Sigmoid colon (tissue), 7 donors: ENCODE data around the gene HSPA1L. TPM values are rescaled to one million over a fixed set of nuclear protein-coding genes. Genes with fewer than 3 reads are reported as not detected.

Experiments
- DNase-seq: peaks from one replicate; pipeline ENCODE4 v3.0.0-alpha.2; 2019
- H3K27ac ChIP-seq, 4 donors: fragments of 200-600 bp; sonication (generic); one replicate each; pipeline ENCODE4 v1.5.1; 2016 to 2019; ENCODE audit warnings: mild to moderate bottlenecking in 1 of 4
- H3K27me3 ChIP-seq, 3 donors: fragments of 200-600 bp; sonication (generic); one replicate each; pipeline ENCODE4 v1.5.1; 2019; ENCODE audit warnings: mild to moderate bottlenecking in 1 of 3
- H3K36me3 ChIP-seq, 4 donors: fragments of 200-600 bp; sonication (generic); one replicate each; pipeline ENCODE4 v1.5.1; 2016 to 2019
- H3K4me1 ChIP-seq, 4 donors: fragments of 200-600 bp; sonication (generic); one replicate each; pipeline ENCODE4 v1.5.1; 2017 to 2019
- H3K4me3 ChIP-seq, 4 donors: fragments of 200-600 bp; sonication (generic); one replicate each; pipeline ENCODE4 v1.5.1; 2017 to 2019; ENCODE audit warnings: mild to moderate bottlenecking in 2 of 4, moderate library complexity in 1 of 4
- H3K9me3 ChIP-seq, 4 donors: fragments of 200-600 bp in 3 of 4; sonication (generic) in 3 of 4; one replicate each; pipeline versions ENCODE4 v1.5.1 to v1.6.1; 2013 to 2019
- EP300 ChIP-seq, 4 donors: sonication (generic); formaldehyde crosslinking; IDR thresholded peaks; one replicate each; pipeline ENCODE4 v1.6.1; 2017; ENCODE audit warnings: antibody characterized with exemption in 4 of 4
- POLR2A ChIP-seq, 2 donors: fragments of 450-650 bp; IDR thresholded peaks; one replicate each; pipeline ENCODE4 v1.6.1; 2016; ENCODE audit warnings: antibody characterized with exemption in 2 of 2, mild to moderate bottlenecking in 2 of 2, moderate library complexity in 2 of 2
- POLR2AphosphoS5 ChIP-seq, 4 donors: sonication (generic); formaldehyde crosslinking; IDR thresholded peaks; one replicate each; pipeline ENCODE4 v1.6.1; 2017; ENCODE audit warnings: antibody characterized with exemption in 4 of 4
- WGBS, 2 donors: extraction: QIAGEN DNeasy Blood & Tissue Kit; methylation state at CpG; one replicate each; pipeline ENCODE4 v1.1.7; 2013; 5-methylcytosine and 5-hydroxymethylcytosine counted together
- intact Hi-C: fragments of 100-400 bp; cut with DNase I; formaldehyde crosslinking; loops from one replicate; pipeline ENCODE4 v1.15.1; 2023
- polyA plus RNA-seq, 3 donors: library from polyadenylated mRNA; stranded (reverse); fragments of 200-250 nt; gene quantifications; one replicate each; pipeline ENCODE4 v1.2.3, GENCODE V29; 2013
- total RNA-seq, 4 donors: library from RNA; depleted of rRNA; stranded (reverse); fragments of >200 nt; gene quantifications; one replicate each; pipeline ENCODE4 v1.1.0, GENCODE V29; 2016
- TF ChIP-seq, protein P1 (sequence below), 4 experiments: fragments of 450-650 bp in 3 of 4; fragments of 200-600 bp in 1 of 4; IDR thresholded peaks; one replicate each; pipeline ENCODE4 v1.5.1; 2016 to 2019; ENCODE audit warnings: antibody characterized with exemption in 4 of 4, mild to moderate bottlenecking in 3 of 4, moderate library complexity in 2 of 4
- donor health status: healthy with polysubstance abuse.
- donor health status: Bipolar disorder and iron deficiency.
- donor health status: healthy.

The HSPA1L gene
- total and polyA plus RNA-seq, 7 donors = 0.23 to 2.3 (median 1.2) TPM

DNA sequence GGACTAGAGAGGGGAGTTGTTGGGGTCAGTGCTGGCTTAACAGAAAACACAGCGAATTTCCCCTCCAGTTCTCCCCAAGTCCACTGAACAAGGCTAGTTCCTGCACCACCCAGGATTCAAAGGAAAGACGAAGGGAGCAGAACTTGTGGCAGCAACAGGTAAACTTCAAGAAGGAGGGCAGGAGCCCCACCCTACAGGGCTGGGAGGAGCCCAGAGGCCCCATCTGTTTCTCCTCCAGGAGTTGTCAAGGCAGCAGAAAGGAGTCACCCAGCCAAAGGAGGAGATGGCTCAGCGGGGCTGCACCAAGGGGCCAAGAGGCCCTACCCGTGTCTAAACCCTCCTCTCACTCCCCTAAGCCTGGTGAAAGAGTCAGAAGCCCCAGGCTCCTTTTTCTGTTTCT, 50.9 kb downstream of the HSPA1L start:
- DNase-seq = no peak
- Histone ChIP-seq H3K27ac (no peak overlapping the region), H3K27me3 (peaks cover 0 to 14% (median 3%) of the 10 kb centered on the region in 3 donors), H3K9me3 (no peaks in the 10 kb centered on the region), H3K4me3 (no peak overlapping the region), H3K4me1 (peaks cover 0 to 10% (median 7%) of the 10 kb centered on the region in 4 donors), H3K36me3 (no peaks in the 10 kb centered on the region)
- intact Hi-C loops = no loop called here
- 79 to 81% methylated on average over 4 of the region's 4 CpGs for WGBS, 2 donors
- TF ChIP-seq POLR2AphosphoS5 (IDR thresholded peaks at IDR 0.05) (no peak), POLR2A (IDR thresholded peaks at IDR 0.05) (no peak), EP300 (IDR thresholded peaks at IDR 0.05) (no peak)
- TF ChIP-seq, protein P1, sequence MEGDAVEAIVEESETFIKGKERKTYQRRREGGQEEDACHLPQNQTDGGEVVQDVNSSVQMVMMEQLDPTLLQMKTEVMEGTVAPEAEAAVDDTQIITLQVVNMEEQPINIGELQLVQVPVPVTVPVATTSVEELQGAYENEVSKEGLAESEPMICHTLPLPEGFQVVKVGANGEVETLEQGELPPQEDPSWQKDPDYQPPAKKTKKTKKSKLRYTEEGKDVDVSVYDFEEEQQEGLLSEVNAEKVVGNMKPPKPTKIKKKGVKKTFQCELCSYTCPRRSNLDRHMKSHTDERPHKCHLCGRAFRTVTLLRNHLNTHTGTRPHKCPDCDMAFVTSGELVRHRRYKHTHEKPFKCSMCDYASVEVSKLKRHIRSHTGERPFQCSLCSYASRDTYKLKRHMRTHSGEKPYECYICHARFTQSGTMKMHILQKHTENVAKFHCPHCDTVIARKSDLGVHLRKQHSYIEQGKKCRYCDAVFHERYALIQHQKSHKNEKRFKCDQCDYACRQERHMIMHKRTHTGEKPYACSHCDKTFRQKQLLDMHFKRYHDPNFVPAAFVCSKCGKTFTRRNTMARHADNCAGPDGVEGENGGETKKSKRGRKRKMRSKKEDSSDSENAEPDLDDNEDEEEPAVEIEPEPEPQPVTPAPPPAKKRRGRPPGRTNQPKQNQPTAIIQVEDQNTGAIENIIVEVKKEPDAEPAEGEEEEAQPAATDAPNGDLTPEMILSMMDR (IDR thresholded peaks at IDR 0.05) = no peak

DNA sequence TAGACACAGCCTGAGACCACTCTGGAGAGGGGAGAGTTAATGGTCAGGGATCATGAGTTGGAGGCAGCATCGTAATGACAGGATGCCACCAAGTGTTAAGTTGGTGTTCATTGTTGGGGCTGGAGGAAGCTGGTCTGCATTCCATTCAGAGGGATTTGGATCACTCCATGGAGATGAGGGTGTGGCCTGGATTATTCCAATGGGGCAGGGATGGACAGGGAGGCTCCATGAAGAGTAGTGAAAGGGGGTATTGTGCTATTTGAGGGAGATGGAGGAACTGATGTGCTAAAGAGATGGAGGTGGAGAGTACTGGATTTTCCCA, 51.5 kb downstream of the HSPA1L start:
- no peak overlapping the region for H3K4me3 ChIP-seq
- H3K9me3 ChIP-seq = no peaks in the 10 kb centered on the region
- H3K36me3 ChIP-seq = no peaks in the 10 kb centered on the region
- H3K27ac ChIP-seq = no peak overlapping the region
- H3K27me3 ChIP-seq = peaks cover 0 to 14% (median 3%) of the 10 kb centered on the region in 3 donors
- 18 to 34% methylated on average over 1 of the region's 1 CpG for WGBS, 2 donors
- TF ChIP-seq EP300 (IDR thresholded peaks at IDR 0.05) (no peak), POLR2AphosphoS5 (IDR thresholded peaks at IDR 0.05) (no peak), POLR2A (IDR thresholded peaks at IDR 0.05) (no peak)
- TF ChIP-seq, protein P1 (IDR thresholded peaks at IDR 0.05) = no peak
- intact Hi-C loops = no loop called here
- no peak for DNase-seq
- peaks cover 0 to 10% (median 7%) of the 10 kb centered on the region in 4 donors for H3K4me1 ChIP-seq

DNA sequence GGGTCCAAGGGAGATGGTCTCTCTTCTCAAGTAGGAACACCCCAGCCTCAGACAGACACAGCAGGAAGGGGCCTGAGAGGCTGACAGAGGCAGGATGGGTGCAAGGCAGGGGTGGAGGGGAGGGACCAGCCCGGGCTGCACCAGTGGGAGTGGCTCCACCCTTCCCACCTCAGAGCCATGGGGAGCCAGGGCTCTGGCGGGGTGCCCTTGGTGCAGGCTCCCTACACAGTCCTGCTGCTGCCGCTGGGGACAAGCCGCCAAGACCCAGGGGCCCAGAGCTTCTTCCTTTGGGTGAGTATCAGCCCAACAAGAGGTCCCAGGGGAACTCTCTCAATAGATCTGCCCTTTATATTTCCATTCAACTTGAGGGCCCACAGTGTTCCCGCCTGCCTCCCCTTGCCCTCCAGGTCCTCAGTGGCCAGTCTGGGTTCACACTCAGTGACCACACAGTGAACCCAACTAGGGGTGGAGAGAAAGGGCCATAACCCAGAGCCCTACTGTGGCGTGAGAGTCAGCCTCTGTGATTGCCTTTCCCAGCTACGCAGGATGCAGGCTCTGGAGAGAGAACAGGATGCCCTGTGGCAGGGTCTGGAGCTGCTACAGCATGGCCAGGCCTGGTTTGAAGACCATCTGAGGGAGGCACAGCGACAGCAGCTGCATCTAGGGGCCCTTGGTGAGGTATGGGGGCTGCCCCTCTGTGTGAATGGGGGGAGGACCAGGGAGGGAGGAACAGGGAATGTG, 52.0 kb downstream of the HSPA1L start:
- DNase-seq = no peak
- intact Hi-C loops = no loop called here
- Histone ChIP-seq H3K36me3 (no peaks in the 10 kb centered on the region), H3K9me3 (no peaks in the 10 kb centered on the region), H3K4me1 (peaks cover 0 to 10% (median 7%) of the 10 kb centered on the region in 4 donors), H3K4me3 (no peak overlapping the region), H3K27ac (no peak overlapping the region), H3K27me3 (peaks cover 0 to 14% (median 3%) of the 10 kb centered on the region in 3 donors)
- TF ChIP-seq, protein P1 (IDR thresholded peaks at IDR 0.05) = no peak
- no peak for TF ChIP-seq POLR2A (IDR thresholded peaks at IDR 0.05)
- TF ChIP-seq POLR2AphosphoS5 (IDR thresholded peaks at IDR 0.05) = no peak
- no peak for TF ChIP-seq EP300 (IDR thresholded peaks at IDR 0.05)
- WGBS, 2 donors = 82 to 83% methylated on average over 8 of the region's 8 CpGs

DNA sequence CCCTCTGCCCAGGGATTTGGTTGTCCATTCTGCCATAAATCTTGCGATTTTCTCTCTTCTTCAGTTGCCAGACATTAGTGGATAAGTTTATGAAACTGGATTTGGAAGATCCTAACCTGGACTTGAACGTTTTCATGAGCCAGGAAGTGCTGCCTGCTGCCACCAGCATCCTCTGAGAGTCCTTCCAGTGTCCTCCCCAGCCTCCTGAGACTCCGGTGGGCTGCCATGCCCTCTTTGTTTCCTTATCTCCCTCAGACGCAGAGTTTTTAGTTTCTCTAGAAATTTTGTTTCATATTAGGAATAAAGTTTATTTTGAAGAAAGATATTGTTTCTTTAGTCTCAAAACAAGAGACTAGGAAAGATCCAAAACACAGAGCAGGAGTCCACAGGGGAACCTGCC, 52.7 kb downstream of the HSPA1L start, which contains the start of gene SAPCD1:
TSS of gene SAPCD1 (plus strand) at position 301 of the 400 bp plus-strand sequence. CDS start 399 bp downstream, outside the sequence.
- WGBS, 2 donors = 81 to 87% methylated on average over 4 of the region's 4 CpGs
- Histone ChIP-seq H3K9me3 (no peaks in the 10 kb centered on the region), H3K4me1 (peaks cover 0 to 10% (median 7%) of the 10 kb centered on the region in 4 donors), H3K36me3 (no peaks in the 10 kb centered on the region), H3K4me3 (no peak within 1 kb of the TSS), H3K27me3 (peaks cover 0 to 14% (median 3%) of the 10 kb centered on the region in 3 donors), H3K27ac (no peak within 1 kb of the TSS)
- no peak for DNase-seq
- intact Hi-C loops = no loop called here
- TF ChIP-seq EP300 (IDR thresholded peaks at IDR 0.05) (no peak), POLR2AphosphoS5 (IDR thresholded peaks at IDR 0.05) (no peak), POLR2A (IDR thresholded peaks at IDR 0.05) (no peak)
- TF ChIP-seq, protein P1 (IDR thresholded peaks at IDR 0.05) = no peak
